Tibial nerve (tissue), 4 donors: ENCODE data around the gene RELB.

ENCODE experiments used
- CTCF ChIP-seq, 5 experiments: fragments of 200-600 bp in 3 of 5; fragments of 450-650 bp in 2 of 5; sonication (generic) in 3 of 5; IDR thresholded peaks; one replicate each; pipeline ENCODE4 v1.5.1; 2016 to 2019; ENCODE audit warnings: antibody characterized with exemption in 5 of 5, mild to moderate bottlenecking in 3 of 5, moderate library complexity in 2 of 5
- EP300 ChIP-seq, 2 donors: sonication (generic); formaldehyde crosslinking; IDR thresholded peaks; one replicate each; pipeline ENCODE4 v1.6.1; 2017; ENCODE audit warnings: antibody characterized with exemption in 2 of 2, mild to moderate bottlenecking in 1 of 2
- POLR2A ChIP-seq, 2 donors: fragments of 450-650 bp; IDR thresholded peaks; one replicate each; pipeline ENCODE4 v1.6.1; 2017; ENCODE audit warnings: antibody characterized with exemption in 2 of 2, mild to moderate bottlenecking in 2 of 2, moderate library complexity in 2 of 2

GRCh38 chr19:44990459-44990858 lies 10.8 kb upstream of the RELB start:
- no peak for TF ChIP-seq POLR2A (IDR thresholded peaks at IDR 0.05)
- no peak for TF ChIP-seq CTCF (IDR thresholded peaks at IDR 0.05)
- TF ChIP-seq EP300 (IDR thresholded peaks at IDR 0.05): no peak
